ENCODE measurements around the gene UPK3BL2.
"Not testable (repeated sequence)": the region's sequence is repeated elsewhere in the genome, so short reads cannot be mapped to it uniquely, and the experiment has no call there.

The UPK3BL2 gene

GRCh38 chr7:102505298-102506185, 38.0 kb downstream of the UPK3BL2 start:
- 69% methylated on average over 3 of the region's 24 CpGs for WGBS
- not testable (repeated sequence) for H3K4me1 ChIP-seq (ENCODE audit: insufficient read depth, low read length)

GRCh38 chr7:102503141-102503540, 40.4 kb downstream of the UPK3BL2 start:
- not testable (repeated sequence) for H3K4me1 ChIP-seq (ENCODE audit: insufficient read depth, low read length); H3K36me3 ChIP-seq (ENCODE audit: insufficient read depth, low read length); H3K27ac ChIP-seq (ENCODE audit: low read depth, low read length); H3K9me3 ChIP-seq (ENCODE audit: insufficient read depth, low read depth, low read length); H3K9ac ChIP-seq (ENCODE audit: low read depth, low read length); H3K27me3 ChIP-seq (ENCODE audit: insufficient read depth, low read length); H3K4me3 ChIP-seq (ENCODE audit: low read length)
- WGBS, result no CpG with 5 or more reads among the region's 12 CpGs

More at GRCh38 chr7:102505298-102506185, 38.0 kb downstream of the UPK3BL2 start:
- not testable (repeated sequence) for H3K9ac ChIP-seq (ENCODE audit: low read depth, low read length); H3K4me3 ChIP-seq (ENCODE audit: low read length); H3K9me3 ChIP-seq (ENCODE audit: insufficient read depth, low read depth, low read length); H3K36me3 ChIP-seq (ENCODE audit: insufficient read depth, low read length); H3K27ac ChIP-seq (ENCODE audit: low read depth, low read length); H3K27me3 ChIP-seq (ENCODE audit: insufficient read depth, low read length)

GRCh38 chr7:102498321-102498720, 45.2 kb downstream of the UPK3BL2 start:
- 98% methylated on average over 5 of the region's 16 CpGs for WGBS

GRCh38 chr7:102497308-102497707, 46.2 kb downstream of the UPK3BL2 start:
- not testable (repeated sequence) for H3K27ac ChIP-seq (ENCODE audit: low read depth, low read length); H3K4me1 ChIP-seq (ENCODE audit: insufficient read depth, low read length); H3K4me3 ChIP-seq (ENCODE audit: low read length); H3K36me3 ChIP-seq (ENCODE audit: insufficient read depth, low read length); H3K9ac ChIP-seq (ENCODE audit: low read depth, low read length); H3K27me3 ChIP-seq (ENCODE audit: insufficient read depth, low read length); H3K9me3 ChIP-seq (ENCODE audit: insufficient read depth, low read depth, low read length)
- WGBS, result 68% methylated on average over 1 of the region's 5 CpGs

More at GRCh38 chr7:102498321-102498720, 45.2 kb downstream of the UPK3BL2 start:
- H3K9ac ChIP-seq (ENCODE audit: low read depth, low read length); H3K9me3 ChIP-seq (ENCODE audit: insufficient read depth, low read depth, low read length); H3K36me3 ChIP-seq (ENCODE audit: insufficient read depth, low read length); H3K4me1 ChIP-seq (ENCODE audit: insufficient read depth, low read length); H3K4me3 ChIP-seq (ENCODE audit: low read length); H3K27ac ChIP-seq (ENCODE audit: low read depth, low read length); H3K27me3 ChIP-seq (ENCODE audit: insufficient read depth, low read length): not testable (repeated sequence)

- WGBS, result 82% methylated on average over 2 of the region's 10 CpGs
Observed at GRCh38 chr7:102496861-102497260, 46.6 kb downstream of the UPK3BL2 start.

GRCh38 chr7:102494473-102495149, 48.9 kb downstream of the UPK3BL2 start:
- H3K4me1 ChIP-seq (ENCODE audit: insufficient read depth, low read length); H3K36me3 ChIP-seq (ENCODE audit: insufficient read depth, low read length); H3K9me3 ChIP-seq (ENCODE audit: insufficient read depth, low read depth, low read length); H3K27me3 ChIP-seq (ENCODE audit: insufficient read depth, low read length); H3K27ac ChIP-seq (ENCODE audit: low read depth, low read length); H3K4me3 ChIP-seq (ENCODE audit: low read length); H3K9ac ChIP-seq (ENCODE audit: low read depth, low read length): not testable (repeated sequence)
- whole genome bisulfite sequencing, result no CpG with 5 or more reads among the region's 67 CpGs

More at GRCh38 chr7:102496861-102497260, 46.6 kb downstream of the UPK3BL2 start:
- not testable (repeated sequence) for H3K27me3 ChIP-seq (ENCODE audit: insufficient read depth, low read length); H3K4me3 ChIP-seq (ENCODE audit: low read length); H3K4me1 ChIP-seq (ENCODE audit: insufficient read depth, low read length); H3K27ac ChIP-seq (ENCODE audit: low read depth, low read length); H3K9ac ChIP-seq (ENCODE audit: low read depth, low read length); H3K9me3 ChIP-seq (ENCODE audit: insufficient read depth, low read depth, low read length); H3K36me3 ChIP-seq (ENCODE audit: insufficient read depth, low read length)

GRCh38 chr7:102494026-102494425, 49.5 kb downstream of the UPK3BL2 start:
- H3K9ac ChIP-seq (ENCODE audit: low read depth, low read length); H3K4me3 ChIP-seq (ENCODE audit: low read length); H3K27me3 ChIP-seq (ENCODE audit: insufficient read depth, low read length); H3K36me3 ChIP-seq (ENCODE audit: insufficient read depth, low read length); H3K9me3 ChIP-seq (ENCODE audit: insufficient read depth, low read depth, low read length); H3K27ac ChIP-seq (ENCODE audit: low read depth, low read length); H3K4me1 ChIP-seq (ENCODE audit: insufficient read depth, low read length): not testable (repeated sequence)
- WGBS, result 60% methylated on average over 1 of the region's 15 CpGs

- H3K4me3 ChIP-seq (ENCODE audit: low read length); H3K27me3 ChIP-seq (ENCODE audit: insufficient read depth, low read length); H3K4me1 ChIP-seq (ENCODE audit: insufficient read depth, low read length); H3K36me3 ChIP-seq (ENCODE audit: insufficient read depth, low read length); H3K9ac ChIP-seq (ENCODE audit: low read depth, low read length); H3K27ac ChIP-seq (ENCODE audit: low read depth, low read length); H3K9me3 ChIP-seq (ENCODE audit: insufficient read depth, low read depth, low read length): not testable (repeated sequence)
- WGBS, result no CpG with 5 or more reads among the region's 33 CpGs
Observed at GRCh38 chr7:102493220-102493935, 50.1 kb downstream of the UPK3BL2 start.

- not testable (repeated sequence) for H3K36me3 ChIP-seq (ENCODE audit: insufficient read depth, low read length); H3K9ac ChIP-seq (ENCODE audit: low read depth, low read length); H3K4me3 ChIP-seq (ENCODE audit: low read length); H3K4me1 ChIP-seq (ENCODE audit: insufficient read depth, low read length); H3K27ac ChIP-seq (ENCODE audit: low read depth, low read length); H3K9me3 ChIP-seq (ENCODE audit: insufficient read depth, low read depth, low read length); H3K27me3 ChIP-seq (ENCODE audit: insufficient read depth, low read length)
- WGBS, result 59% methylated on average over 3 of the region's 12 CpGs
Observed at GRCh38 chr7:102490529-102491075, 52.9 kb downstream of the UPK3BL2 start.

Measured in HUES64 (cell line).